PFSK-1 (cell line): ENCODE results near the gene SLC1A2.

Source experiments
- FOXP2 ChIP-seq: optimal IDR thresholded peaks from 2 replicates; pipeline ENCODE3; 2011; ENCODE audit warnings: borderline replicate concordance, control low read depth, inconsistent platforms; ENCODE audit not compliant: insufficient read depth; ENCODE audit errors: extremely low read length, extremely low read depth
- POLR2AphosphoS5 ChIP-seq: IDR thresholded peaks from 2 replicates; pipeline ENCODE4 v1.6.1; 2012; ENCODE audit warnings: low read depth, mild to moderate bottlenecking, control low read depth, low read length, moderate library complexity
- REST ChIP-seq, 2 experiments: IDR thresholded peaks; 2 replicates each; pipeline versions ENCODE4 v1.6.1 to v1.8.0; 2011 to 2012; ENCODE audit warnings: low read depth in 2 of 2, low read length in 2 of 2, control low read depth in 1 of 2, inconsistent platforms in 1 of 2, mild to moderate bottlenecking in 1 of 2, moderate library complexity in 1 of 2; ENCODE audit not compliant: insufficient read depth in 1 of 2
- SIN3A ChIP-seq: IDR thresholded peaks from 2 replicates; pipeline ENCODE4 v1.6.1; 2012; ENCODE audit warnings: mild to moderate bottlenecking, low read length, moderate library complexity, borderline replicate concordance; ENCODE audit not compliant: insufficient read depth
- TAF1 ChIP-seq: IDR thresholded peaks from 2 replicates; pipeline ENCODE4 v1.6.1; 2012; ENCODE audit warnings: low read length, control low read depth, borderline replicate concordance; ENCODE audit not compliant: insufficient read depth

Gene SLC1A2

GRCh38 chr11:35317253-35317652 lies 102.1 kb downstream of the SLC1A2 start:
- TF ChIP-seq REST (IDR thresholded peaks at IDR 0.05; ENCODE audit: insufficient read depth in 1 of 2, low read depth in 2 of 2, low read length in 2 of 2) (no peak), FOXP2 (no peak), SIN3A (no peak), TAF1 (no peak), POLR2AphosphoS5 (no peak)

GRCh38 chr11:35316161-35316560 lies 103.2 kb downstream of the SLC1A2 start:
- no peak for TF ChIP-seq TAF1
- no peak for TF ChIP-seq SIN3A
- no peak for TF ChIP-seq REST (IDR thresholded peaks at IDR 0.05; ENCODE audit: insufficient read depth in 1 of 2, low read depth in 2 of 2, low read length in 2 of 2)
- no peak for TF ChIP-seq FOXP2
- TF ChIP-seq POLR2AphosphoS5 = no peak

- TF ChIP-seq FOXP2 (no peak), SIN3A (no peak), REST (IDR thresholded peaks at IDR 0.05; ENCODE audit: insufficient read depth in 1 of 2, low read depth in 2 of 2, low read length in 2 of 2) (no peak), TAF1 (no peak), POLR2AphosphoS5 (no peak)
Observed at GRCh38 chr11:35313760-35314153, 105.6 kb downstream of the SLC1A2 start.

GRCh38 chr11:35313066-35313759 lies 106.1 kb downstream of the SLC1A2 start:
- no peak for TF ChIP-seq SIN3A
- no peak for TF ChIP-seq REST (IDR thresholded peaks at IDR 0.05; ENCODE audit: insufficient read depth in 1 of 2, low read depth in 2 of 2, low read length in 2 of 2)
- no peak for TF ChIP-seq TAF1

GRCh38 chr11:35311331-35311730 lies 108.0 kb downstream of the SLC1A2 start:
- no peak for TF ChIP-seq FOXP2
